Muscle of arm (tissue), 12 donors: Measurements from ENCODE around the gene WWP2. TPM values are rescaled to one million over a fixed set of nuclear protein-coding genes. Genes with fewer than 3 reads are reported as not detected.

ENCODE experiments used
- DNase-seq: peaks from one replicate; pipeline ENCODE4 v3.0.0-alpha.2; 2013
- polyA plus RNA-seq, 12 donors: library from polyadenylated mRNA; unstranded; fragments of 120-200 nt; gene quantifications; one replicate each; pipeline ENCODE4 v1.2.1, GENCODE V29; 2013; ENCODE audit not compliant: insufficient read length in 12 of 12

Gene WWP2
- polyA plus RNA-seq, 12 donors: 15.0 to 24.2 (median 15.9) TPM; not detected in 1

DNA sequence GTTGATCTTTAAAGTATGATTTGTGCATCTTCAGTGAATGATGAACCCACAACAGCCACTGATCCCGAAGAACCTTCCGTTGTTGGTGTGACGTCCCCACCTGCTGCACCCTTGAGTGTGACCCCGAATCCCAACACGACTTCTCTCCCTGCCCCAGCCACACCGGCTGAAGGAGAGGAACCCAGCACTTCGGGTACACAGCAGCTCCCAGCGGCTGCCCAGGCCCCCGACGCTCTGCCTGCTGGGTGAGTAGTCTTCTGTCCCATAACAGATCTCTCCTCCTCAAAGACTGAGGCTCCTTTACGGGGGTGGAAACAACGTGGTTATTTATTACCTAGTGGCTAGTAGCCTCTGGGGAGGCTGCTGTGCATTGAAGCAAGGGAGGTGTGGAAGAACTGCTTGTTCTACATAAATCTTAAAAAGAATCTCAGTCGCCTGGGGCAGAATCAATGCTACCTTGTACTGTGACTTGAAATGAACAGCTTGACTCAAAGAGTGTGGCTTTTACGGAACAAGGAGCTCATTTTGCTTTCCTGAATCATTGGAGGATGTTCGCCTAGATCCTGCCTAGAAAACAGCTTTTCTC is 126.0 kb downstream of the WWP2 start:
- no peak for DNase-seq

DNA sequence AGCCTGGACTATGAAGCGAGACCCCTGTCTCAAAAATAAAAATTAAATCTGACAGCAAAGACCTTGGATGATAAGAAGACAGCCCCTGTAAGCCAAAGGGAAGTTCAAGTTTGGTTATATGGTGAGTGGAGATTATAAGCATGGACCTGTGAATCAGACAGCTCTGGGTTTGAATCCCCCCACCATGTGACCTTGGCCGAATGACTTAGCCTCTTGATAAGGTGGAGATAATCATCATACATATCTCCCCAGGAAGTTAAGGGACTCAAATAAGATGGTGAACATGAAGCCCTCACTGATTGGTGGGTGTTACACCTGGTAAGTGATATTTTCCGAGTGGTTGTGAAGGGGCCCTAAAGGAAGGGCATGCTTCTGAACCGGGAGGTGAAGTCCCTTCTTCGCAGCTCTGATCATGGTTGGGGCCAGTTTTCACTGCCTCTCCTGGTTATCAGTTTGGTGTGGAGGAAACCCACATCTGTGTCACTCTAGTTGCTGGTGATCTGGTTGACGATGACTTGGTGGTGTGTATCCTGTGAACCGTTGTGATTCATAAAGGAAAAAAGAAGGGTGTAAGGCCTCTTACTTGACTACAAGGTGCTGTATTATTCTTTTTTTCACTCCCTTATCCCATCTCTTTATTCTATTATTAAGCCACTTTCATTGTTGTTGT is 127.3 kb downstream of the WWP2 start:
- DNase-seq: no peak

DNA sequence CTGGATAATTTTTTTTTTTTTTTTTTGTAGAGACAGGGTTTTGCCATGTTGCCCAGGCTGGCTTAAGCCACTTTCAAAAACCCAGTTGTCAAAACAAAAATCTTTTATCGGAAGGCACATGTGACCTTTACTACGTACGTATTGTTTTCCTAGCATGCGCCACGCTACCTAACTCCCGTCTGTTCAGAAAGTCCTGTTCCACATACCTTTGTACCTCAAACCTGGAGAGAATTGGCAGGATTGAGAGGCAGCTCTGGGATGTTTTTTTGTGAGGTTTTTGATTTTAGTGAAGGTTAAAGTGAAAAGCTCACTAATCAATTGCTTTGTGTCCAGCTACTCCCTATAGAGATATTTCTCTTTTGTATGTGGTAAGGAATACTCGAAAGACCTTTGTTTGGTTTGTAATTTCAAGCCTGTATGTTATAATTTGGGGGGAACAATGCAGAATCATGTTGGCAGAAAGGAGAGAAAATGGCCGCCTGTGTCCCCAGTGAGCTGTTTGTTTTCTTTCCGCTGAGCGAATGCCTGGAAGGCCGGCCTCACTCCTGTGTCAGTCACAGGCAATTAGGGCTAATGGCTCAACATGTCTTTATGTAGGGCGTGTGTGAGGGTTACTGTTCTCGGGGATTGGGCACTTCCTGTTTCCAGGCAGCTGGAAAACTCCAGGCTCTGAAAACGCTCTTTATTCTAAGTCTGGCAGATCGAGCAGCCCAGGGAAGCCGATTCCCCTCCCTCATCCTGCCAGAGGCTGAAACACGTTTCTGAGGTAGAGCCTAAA is 128.2 kb downstream of the WWP2 start:
- DNase-seq: peak; percentile 84

DNA sequence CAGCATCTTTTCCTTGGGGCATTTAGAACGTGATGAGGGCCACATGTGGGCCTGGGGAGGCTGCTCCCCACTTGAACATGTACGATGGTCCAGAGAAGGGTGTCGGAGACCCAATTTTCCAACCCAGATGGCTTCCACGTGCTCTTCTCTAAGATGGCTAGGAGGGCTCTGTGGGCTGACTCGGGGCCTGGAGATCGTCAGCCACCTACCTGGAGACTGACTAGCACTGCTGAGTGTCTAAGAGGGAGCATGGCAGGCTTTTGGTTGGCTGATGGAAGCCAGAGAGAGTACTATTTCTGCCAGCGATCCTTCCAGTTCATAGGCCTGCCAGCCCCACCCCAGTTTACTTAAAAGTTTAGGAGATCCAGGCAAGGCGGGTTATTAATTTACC is 128.8 kb downstream of the WWP2 start:
- DNase-seq: no peak

- DNase-seq: no peak
These were observed 130.2 kb downstream of the WWP2 start for GRCh38 chr16:69892378-69892777.

- no peak for DNase-seq
These were observed 131.0 kb downstream of the WWP2 start for GRCh38 chr16:69893106-69893505.

- DNase-seq: no peak
These were observed 132.5 kb downstream of the WWP2 start for GRCh38 chr16:69894676-69895075.

GRCh38 chr16:69903865-69904415 is 141.8 kb downstream of the WWP2 start:
- no peak for DNase-seq

- no peak for DNase-seq
These were observed 142.5 kb downstream of the WWP2 start for GRCh38 chr16:69904495-69905170.

DNA sequence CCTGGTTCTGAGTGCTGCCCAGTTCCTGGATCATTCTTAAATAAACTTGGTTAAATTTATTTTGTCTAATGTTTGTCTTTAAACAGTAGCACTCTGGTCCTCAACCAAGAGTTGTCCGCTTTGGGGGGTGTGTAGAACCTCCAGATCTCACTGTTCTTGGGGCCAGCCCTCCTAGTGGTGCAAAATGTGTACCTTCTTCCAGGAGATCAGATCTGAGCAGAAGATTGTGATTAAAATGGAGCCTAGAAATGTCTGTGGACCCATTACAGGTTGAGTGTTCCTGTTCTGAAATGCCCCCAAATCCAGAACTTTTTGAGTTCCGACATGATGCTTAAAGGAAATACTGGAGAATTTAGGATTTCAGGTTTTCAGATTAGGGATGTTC is 143.0 kb downstream of the WWP2 start:
- no peak for DNase-seq

DNA sequence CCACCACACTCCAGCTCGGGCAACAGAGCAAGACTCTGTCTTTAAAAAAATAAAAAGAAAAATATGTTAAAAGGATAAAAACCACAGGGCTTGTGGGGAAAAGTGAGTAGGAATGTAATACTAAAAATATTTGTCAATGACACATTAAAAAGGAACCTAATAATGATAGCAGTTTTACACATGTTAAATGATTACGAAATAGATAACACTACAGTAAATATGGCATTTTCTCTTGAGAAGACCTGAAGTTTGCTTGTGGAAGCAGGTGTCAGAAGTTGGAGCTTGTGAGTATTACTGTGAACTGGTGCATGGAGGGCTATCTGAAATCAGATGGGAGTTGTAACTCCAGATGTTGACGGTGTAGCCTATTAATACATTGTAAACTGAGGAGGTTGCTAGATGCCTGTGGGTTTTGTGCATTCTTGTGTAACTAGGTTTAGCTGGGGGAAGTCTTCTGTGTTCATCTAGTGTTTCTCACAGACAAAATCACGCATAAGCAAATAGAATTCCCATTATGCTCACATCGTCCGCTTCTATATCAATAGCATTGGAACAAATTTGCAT is 144.8 kb downstream of the WWP2 start:
- no peak for DNase-seq

GRCh38 chr16:69909043-69909442 is 146.9 kb downstream of the WWP2 start:
- no peak for DNase-seq

DNA sequence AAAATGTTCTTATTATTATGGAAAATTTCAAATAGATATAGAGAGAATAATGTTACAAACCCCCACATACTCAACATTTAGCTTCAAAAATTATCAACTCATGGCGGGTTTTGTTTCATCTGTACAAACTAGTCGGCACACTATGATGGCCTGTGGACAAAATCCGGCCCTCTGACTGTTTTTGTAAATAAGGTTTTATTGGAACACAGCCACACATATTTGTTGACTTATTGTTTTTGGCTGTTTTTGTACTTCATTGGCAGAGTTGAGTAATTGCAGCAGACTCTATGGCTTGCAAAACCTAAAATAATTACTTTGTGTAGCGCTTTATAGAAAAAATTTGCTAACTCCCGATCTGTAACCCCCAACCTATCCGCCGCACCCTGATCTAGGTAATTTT is 147.6 kb downstream of the WWP2 start:
- no peak for DNase-seq

DNA sequence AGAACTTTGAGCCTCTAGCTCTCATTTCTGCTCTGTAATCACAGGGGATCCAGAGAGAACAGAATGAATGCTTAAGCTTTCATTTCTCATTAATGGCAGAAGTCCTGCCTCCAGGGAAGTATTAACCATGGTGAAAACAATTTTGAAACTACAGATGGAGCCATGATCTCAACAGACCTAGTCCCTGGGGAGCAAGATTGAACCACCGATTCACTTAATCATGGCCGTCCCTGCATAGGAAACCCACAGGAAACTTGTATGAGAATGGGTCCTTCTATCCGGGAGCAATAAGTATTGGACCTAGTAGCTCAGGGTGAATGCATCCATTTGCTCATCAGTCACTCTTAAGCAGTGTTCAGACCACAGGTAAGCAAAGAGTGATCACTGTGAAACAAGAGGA is 148.8 kb downstream of the WWP2 start:
- DNase-seq: no peak

- no peak for DNase-seq
These were observed 154.3 kb downstream of the WWP2 start for GRCh38 chr16:69916462-69916861.

- no peak for DNase-seq
These were observed 155.2 kb downstream of the WWP2 start for GRCh38 chr16:69917311-69917710.

GRCh38 chr16:69917739-69918138 is 155.6 kb downstream of the WWP2 start:
- DNase-seq: no peak

GRCh38 chr16:69918241-69918640 is 156.1 kb downstream of the WWP2 start:
- no peak for DNase-seq

GRCh38 chr16:69921127-69921526 is 159.0 kb downstream of the WWP2 start:
- no peak for DNase-seq

- no peak for DNase-seq
These were observed 160.1 kb downstream of the WWP2 start for GRCh38 chr16:69922200-69922599.

DNA sequence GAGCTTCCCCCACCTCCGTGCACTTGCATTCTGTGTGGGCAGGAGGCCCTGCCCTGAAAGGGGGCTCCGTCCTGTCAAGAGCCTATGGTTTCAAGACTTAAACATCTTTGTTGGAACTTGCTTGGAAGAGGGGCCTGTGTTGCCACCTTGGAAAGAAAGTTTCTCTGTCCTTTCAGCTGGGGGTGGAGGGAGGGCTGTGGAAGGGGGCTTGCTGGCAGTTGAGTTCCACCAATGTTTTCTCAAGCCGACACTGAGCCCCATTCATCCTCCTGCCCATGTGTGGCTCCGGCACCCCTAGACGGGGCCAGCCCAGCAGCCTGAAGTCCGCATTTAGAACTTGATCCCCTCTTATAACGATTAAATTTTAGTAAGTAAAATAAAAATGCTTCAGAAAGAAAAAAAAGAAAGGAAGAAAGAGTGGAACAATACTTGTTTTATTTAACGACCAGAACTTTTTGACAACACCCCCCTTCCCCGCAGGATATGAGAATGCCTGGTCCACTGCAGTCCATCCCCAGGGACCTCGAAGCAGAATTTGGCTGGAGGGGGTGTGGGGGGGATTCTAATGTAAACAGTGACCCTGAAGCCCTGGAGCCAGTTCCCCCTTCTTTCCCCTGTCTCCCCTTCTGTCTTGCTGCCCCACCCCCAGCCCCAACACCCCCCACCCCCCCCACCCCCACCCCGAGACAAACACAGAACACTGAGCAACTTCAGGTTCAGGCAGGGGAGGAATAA is 162.1 kb downstream of the WWP2 start:
- DNase-seq: no peak
